ENCODE data around the gene KIR3DL2. TPM values are rescaled to one million over a fixed set of nuclear protein-coding genes. Genes with fewer than 3 reads are reported as not detected.
"Not testable (repeated sequence)": the region's sequence is repeated elsewhere in the genome, so short reads cannot be mapped to it uniquely, and the experiment has no call there.

Gene KIR3DL2
- polyA plus RNA-seq, 1 donor from 2014 or later = not detected

DNA sequence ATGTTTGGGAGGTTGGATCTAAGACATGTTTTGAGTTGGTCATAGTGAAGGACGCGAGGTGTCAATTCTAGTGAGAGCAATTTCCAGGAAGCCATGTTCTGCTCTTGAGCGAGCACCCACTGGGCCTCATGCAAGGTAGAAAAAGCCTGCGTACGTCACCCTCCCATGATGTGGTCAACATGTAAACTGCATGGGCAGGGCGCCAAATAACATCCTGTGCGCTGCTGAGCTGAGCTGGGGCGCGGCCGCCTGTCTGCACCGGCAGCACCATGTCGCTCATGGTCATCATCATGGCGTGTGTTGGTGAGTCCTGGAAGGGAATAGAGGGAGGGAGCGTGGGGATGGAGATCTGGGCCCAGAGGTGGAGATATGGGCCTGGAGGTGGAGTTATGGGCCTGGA lies 17.7 kb upstream of the KIR3DL2 start, which contains the start of gene KIR2DS4:
KIR2DS4 (plus strand) TSS at position 181 of the 400 bp plus-strand sequence.
- H3K9me3 ChIP-seq (ENCODE audit: low read length); H2AFZ ChIP-seq (ENCODE audit: low read depth, low read length); H3F3A ChIP-seq (ENCODE audit: insufficient read depth, low read length, poor library complexity, severe bottlenecking); H3K79me2 ChIP-seq (replicated peaks; ENCODE audit: insufficient read depth, low read length); H3K4me3 ChIP-seq (ENCODE audit: low read length); H3K9me2 ChIP-seq (ENCODE audit: insufficient read depth, low read length); H3K27ac ChIP-seq (ENCODE audit: low read length); H3K36me3 ChIP-seq (ENCODE audit: insufficient read depth, low read length); H3K9ac ChIP-seq (ENCODE audit: low read length); H3K27me3 ChIP-seq (ENCODE audit: insufficient read depth, low read depth, low read length); H3K4me2 ChIP-seq (ENCODE audit: low read length); H4K20me1 ChIP-seq (ENCODE audit: insufficient read depth): not testable (repeated sequence)

DNA sequence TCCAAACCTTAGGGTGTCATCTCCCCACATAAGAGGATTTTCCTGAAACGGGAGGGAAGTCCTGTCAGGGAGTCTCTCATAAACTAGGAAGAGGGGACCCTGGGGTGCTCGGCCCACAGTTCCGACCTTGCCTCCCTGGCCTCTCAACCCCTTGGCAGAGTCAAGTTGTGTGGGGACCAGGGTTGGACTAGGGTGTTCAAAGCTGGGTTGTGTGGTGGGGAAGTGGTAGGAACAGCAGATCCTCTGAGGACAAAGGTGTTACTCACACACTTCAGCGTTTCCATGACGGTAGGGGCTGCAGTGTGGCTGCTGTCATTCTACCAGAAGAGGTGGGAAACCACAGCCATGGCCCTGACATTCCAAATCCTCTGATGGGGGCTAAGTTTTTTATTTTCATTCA lies 15.1 kb upstream of the KIR3DL2 start:
- H3K27ac ChIP-seq (ENCODE audit: low read length); H3K9me2 ChIP-seq (ENCODE audit: insufficient read depth, low read length); H3K4me3 ChIP-seq (ENCODE audit: low read length); H3K9me3 ChIP-seq (ENCODE audit: low read length); H3K4me2 ChIP-seq (ENCODE audit: low read length); H3K9ac ChIP-seq (ENCODE audit: low read length); H3K79me2 ChIP-seq (replicated peaks; ENCODE audit: insufficient read depth, low read length); H3F3A ChIP-seq (ENCODE audit: insufficient read depth, low read length, poor library complexity, severe bottlenecking); H2AFZ ChIP-seq (ENCODE audit: low read depth, low read length); H3K27me3 ChIP-seq (ENCODE audit: insufficient read depth, low read depth, low read length); H4K20me1 ChIP-seq (ENCODE audit: insufficient read depth); H3K36me3 ChIP-seq (ENCODE audit: insufficient read depth, low read length): not testable (repeated sequence)

DNA sequence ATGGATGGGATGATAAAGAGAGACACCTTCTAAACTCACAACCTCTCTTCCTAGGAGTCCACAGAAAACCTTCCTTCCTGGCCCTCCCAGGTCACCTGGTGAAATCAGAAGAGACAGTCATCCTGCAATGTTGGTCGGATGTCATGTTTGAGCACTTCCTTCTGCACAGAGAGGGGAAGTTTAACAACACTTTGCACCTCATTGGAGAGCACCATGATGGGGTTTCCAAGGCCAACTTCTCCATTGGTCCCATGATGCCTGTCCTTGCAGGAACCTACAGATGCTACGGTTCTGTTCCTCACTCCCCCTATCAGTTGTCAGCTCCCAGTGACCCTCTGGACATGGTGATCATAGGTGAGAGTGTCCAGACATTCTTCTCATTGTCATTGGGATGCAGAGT lies 12.7 kb upstream of the KIR3DL2 start:
- H3K27me3 ChIP-seq (ENCODE audit: insufficient read depth, low read depth, low read length); H3K4me2 ChIP-seq (ENCODE audit: low read length); H3K9ac ChIP-seq (ENCODE audit: low read length); H3K27ac ChIP-seq (ENCODE audit: low read length); H3K36me3 ChIP-seq (ENCODE audit: insufficient read depth, low read length); H3F3A ChIP-seq (ENCODE audit: insufficient read depth, low read length, poor library complexity, severe bottlenecking); H3K4me3 ChIP-seq (ENCODE audit: low read length); H3K79me2 ChIP-seq (replicated peaks; ENCODE audit: insufficient read depth, low read length); H2AFZ ChIP-seq (ENCODE audit: low read depth, low read length); H3K9me3 ChIP-seq (ENCODE audit: low read length); H4K20me1 ChIP-seq (ENCODE audit: insufficient read depth); H3K9me2 ChIP-seq (ENCODE audit: insufficient read depth, low read length): not testable (repeated sequence)

DNA sequence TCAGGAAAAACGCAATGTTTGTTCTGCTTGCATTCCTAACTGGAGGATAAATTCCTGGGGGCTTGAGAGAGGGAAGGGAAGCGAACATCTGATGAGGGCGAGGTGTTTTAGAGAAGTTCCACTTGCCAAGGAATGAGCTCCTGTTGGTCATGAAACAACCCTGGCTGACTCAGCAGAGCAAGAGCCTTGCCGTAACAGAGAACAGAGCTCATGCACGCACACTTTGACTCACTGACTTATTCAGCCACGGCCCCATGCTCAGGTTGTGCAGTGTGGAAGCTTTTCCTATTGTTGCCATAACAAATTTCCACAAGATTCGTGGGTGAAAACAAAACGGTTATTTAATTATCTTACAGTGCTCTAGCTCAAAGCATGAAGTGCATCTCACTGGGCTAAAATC lies 7.1 kb upstream of the KIR3DL2 start:
- not testable (repeated sequence) for H3K27me3 ChIP-seq (ENCODE audit: insufficient read depth, low read depth, low read length); H3K27ac ChIP-seq (ENCODE audit: low read length); H3K9me3 ChIP-seq (ENCODE audit: low read length)

DNA sequence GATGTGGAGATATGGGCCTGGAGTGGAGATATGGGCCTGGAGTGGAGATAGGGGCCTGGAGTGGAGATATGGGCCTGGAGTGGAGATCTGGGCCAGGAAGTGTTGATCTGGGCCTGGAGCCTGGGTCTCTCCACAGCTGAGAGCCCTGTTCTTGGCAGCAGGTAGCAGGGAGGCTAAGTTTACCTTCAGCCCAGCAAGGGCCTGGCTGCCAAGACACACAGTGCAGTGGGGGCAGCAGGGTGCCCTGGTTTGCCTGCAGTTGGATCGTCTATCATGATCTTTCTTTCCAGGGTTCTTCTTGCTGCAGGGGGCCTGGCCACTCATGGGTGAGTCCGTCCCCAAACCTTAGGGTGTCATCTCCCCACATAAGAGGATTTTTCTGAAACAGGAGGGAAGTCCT lies 687 bp downstream of the KIR3DL2 start:
- H3K27ac ChIP-seq (ENCODE audit: low read length) = no peak overlapping the region
- H3K4me2 ChIP-seq (ENCODE audit: low read length) = no peak overlapping the region
- TF ChIP-seq EZH2 (IDR thresholded peaks at IDR 0.05; ENCODE audit: borderline replicate concordance, insufficient read depth, low read length, poor library complexity, severe bottlenecking) (no peak), SMC3 (conservative IDR thresholded peaks at IDR 0.05; ENCODE audit: poor library complexity) (no peak), POLR2AphosphoS5 (IDR thresholded peaks at IDR 0.05) (no peak), RAD21 (conservative IDR thresholded peaks at IDR 0.05) (no peak), MXI1 (conservative IDR thresholded peaks at IDR 0.05; ENCODE audit: poor library complexity, severe bottlenecking) (no peak), EP300 (conservative IDR thresholded peaks at IDR 0.05; ENCODE audit: poor library complexity, severe bottlenecking) (no peak), TAF1 (IDR thresholded peaks at IDR 0.05; ENCODE audit: low read depth) (no peak)
- TF ChIP-seq, protein P1, sequence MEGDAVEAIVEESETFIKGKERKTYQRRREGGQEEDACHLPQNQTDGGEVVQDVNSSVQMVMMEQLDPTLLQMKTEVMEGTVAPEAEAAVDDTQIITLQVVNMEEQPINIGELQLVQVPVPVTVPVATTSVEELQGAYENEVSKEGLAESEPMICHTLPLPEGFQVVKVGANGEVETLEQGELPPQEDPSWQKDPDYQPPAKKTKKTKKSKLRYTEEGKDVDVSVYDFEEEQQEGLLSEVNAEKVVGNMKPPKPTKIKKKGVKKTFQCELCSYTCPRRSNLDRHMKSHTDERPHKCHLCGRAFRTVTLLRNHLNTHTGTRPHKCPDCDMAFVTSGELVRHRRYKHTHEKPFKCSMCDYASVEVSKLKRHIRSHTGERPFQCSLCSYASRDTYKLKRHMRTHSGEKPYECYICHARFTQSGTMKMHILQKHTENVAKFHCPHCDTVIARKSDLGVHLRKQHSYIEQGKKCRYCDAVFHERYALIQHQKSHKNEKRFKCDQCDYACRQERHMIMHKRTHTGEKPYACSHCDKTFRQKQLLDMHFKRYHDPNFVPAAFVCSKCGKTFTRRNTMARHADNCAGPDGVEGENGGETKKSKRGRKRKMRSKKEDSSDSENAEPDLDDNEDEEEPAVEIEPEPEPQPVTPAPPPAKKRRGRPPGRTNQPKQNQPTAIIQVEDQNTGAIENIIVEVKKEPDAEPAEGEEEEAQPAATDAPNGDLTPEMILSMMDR (IDR thresholded peaks at IDR 0.05; ENCODE audit: poor library complexity, severe bottlenecking) = no peak
- TF ChIP-seq, protein P2, sequence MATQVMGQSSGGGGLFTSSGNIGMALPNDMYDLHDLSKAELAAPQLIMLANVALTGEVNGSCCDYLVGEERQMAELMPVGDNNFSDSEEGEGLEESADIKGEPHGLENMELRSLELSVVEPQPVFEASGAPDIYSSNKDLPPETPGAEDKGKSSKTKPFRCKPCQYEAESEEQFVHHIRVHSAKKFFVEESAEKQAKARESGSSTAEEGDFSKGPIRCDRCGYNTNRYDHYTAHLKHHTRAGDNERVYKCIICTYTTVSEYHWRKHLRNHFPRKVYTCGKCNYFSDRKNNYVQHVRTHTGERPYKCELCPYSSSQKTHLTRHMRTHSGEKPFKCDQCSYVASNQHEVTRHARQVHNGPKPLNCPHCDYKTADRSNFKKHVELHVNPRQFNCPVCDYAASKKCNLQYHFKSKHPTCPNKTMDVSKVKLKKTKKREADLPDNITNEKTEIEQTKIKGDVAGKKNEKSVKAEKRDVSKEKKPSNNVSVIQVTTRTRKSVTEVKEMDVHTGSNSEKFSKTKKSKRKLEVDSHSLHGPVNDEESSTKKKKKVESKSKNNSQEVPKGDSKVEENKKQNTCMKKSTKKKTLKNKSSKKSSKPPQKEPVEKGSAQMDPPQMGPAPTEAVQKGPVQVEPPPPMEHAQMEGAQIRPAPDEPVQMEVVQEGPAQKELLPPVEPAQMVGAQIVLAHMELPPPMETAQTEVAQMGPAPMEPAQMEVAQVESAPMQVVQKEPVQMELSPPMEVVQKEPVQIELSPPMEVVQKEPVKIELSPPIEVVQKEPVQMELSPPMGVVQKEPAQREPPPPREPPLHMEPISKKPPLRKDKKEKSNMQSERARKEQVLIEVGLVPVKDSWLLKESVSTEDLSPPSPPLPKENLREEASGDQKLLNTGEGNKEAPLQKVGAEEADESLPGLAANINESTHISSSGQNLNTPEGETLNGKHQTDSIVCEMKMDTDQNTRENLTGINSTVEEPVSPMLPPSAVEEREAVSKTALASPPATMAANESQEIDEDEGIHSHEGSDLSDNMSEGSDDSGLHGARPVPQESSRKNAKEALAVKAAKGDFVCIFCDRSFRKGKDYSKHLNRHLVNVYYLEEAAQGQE (IDR thresholded peaks at IDR 0.05; ENCODE audit: borderline replicate concordance) = no peak
- no peaks in the 10 kb centered on the region for H3K9me2 ChIP-seq (ENCODE audit: insufficient read depth, low read length)
- H4K20me1 ChIP-seq (ENCODE audit: insufficient read depth) = no peaks in the 10 kb centered on the region
- H3K79me2 ChIP-seq (replicated peaks; ENCODE audit: insufficient read depth, low read length) = no peaks in the 10 kb centered on the region
- H3K9me3 ChIP-seq (ENCODE audit: low read length) = no peaks in the 10 kb centered on the region
- no peak overlapping the region for H2AFZ ChIP-seq (ENCODE audit: low read depth, low read length)
- no peaks in the 10 kb centered on the region for H3F3A ChIP-seq (ENCODE audit: insufficient read depth, low read length, poor library complexity, severe bottlenecking)
- H3K36me3 ChIP-seq (ENCODE audit: insufficient read depth, low read length) = no peaks in the 10 kb centered on the region
- no peaks in the 10 kb centered on the region for H3K27me3 ChIP-seq (ENCODE audit: insufficient read depth, low read depth, low read length)
- no peak overlapping the region for H3K4me3 ChIP-seq (ENCODE audit: low read length)
- H3K9ac ChIP-seq (ENCODE audit: low read length) = no peak overlapping the region

More for the DNA sequence above, 7.1 kb upstream of the KIR3DL2 start:
- H3F3A ChIP-seq (ENCODE audit: insufficient read depth, low read length, poor library complexity, severe bottlenecking); H3K9me2 ChIP-seq (ENCODE audit: insufficient read depth, low read length); H3K36me3 ChIP-seq (ENCODE audit: insufficient read depth, low read length); H3K4me2 ChIP-seq (ENCODE audit: low read length); H2AFZ ChIP-seq (ENCODE audit: low read depth, low read length); H4K20me1 ChIP-seq (ENCODE audit: insufficient read depth); H3K4me3 ChIP-seq (ENCODE audit: low read length); H3K9ac ChIP-seq (ENCODE audit: low read length); H3K79me2 ChIP-seq (replicated peaks; ENCODE audit: insufficient read depth, low read length): not testable (repeated sequence)

Data from neural cell (in vitro differentiated cells).